HFFc6 (cell line): Measurements from ENCODE around the gene IFNA13. TPM values are rescaled to one million over a fixed set of nuclear protein-coding genes. Genes with fewer than 3 reads are reported as not detected.
"Not testable (repeated sequence)": the region's sequence is repeated elsewhere in the genome, so short reads cannot be mapped to it uniquely, and the experiment has no call there.

Experiments
- DNase-seq: peaks from one replicate; pipeline ENCODE4 v3.0.0-alpha.2; 2018
- H3K27ac Mint-ChIP-seq: 2 replicates; pipeline ENCODE4 v1.8.0; 2020; ENCODE audit warnings: mild to moderate bottlenecking, mixed read lengths
- H3K27me3 Mint-ChIP-seq: 2 replicates; pipeline ENCODE4 v1.8.0; 2021; ENCODE audit warnings: mild to moderate bottlenecking, moderate library complexity, mixed read lengths; ENCODE audit not compliant: insufficient read depth
- H3K36me3 Mint-ChIP-seq: 2 replicates; pipeline ENCODE4 v1.8.0; 2021; ENCODE audit warnings: low read depth, mixed read lengths
- H3K4me1 Mint-ChIP-seq: 2 replicates; pipeline ENCODE4 v1.8.0; 2020; ENCODE audit warnings: low read depth, mixed read lengths
- H3K4me3 Mint-ChIP-seq: 2 replicates; pipeline ENCODE4 v1.8.0; 2020; ENCODE audit warnings: mild to moderate bottlenecking, moderate library complexity, mixed read lengths
- H3K9me3 Mint-ChIP-seq: 2 replicates; pipeline ENCODE4 v1.8.0; 2020; ENCODE audit warnings: mild to moderate bottlenecking, mixed read lengths
- total RNA-seq, 6 experiments: library from RNA; stranded (reverse); fragmentation: NEBNext Ultra II Directional; extraction: Animal tissue kit (Norgen Biotek cat#: 25700); gene quantifications; 2 replicates in 1 of 6; 3 replicates in 5 of 6; pipeline ENCODE4 v1.2.3, GENCODE V29; 2021
- TF ChIP-seq, protein P1 (sequence below): fragments of 200-600 bp; sonication (generic); IDR thresholded peaks from 2 replicates; pipeline ENCODE4 v1.5.0; 2021; ENCODE audit warnings: antibody characterized with exemption, mild to moderate bottlenecking

Gene IFNA13
- total RNA-seq, 6 experiments from 2014 or later = not detected

DNA sequence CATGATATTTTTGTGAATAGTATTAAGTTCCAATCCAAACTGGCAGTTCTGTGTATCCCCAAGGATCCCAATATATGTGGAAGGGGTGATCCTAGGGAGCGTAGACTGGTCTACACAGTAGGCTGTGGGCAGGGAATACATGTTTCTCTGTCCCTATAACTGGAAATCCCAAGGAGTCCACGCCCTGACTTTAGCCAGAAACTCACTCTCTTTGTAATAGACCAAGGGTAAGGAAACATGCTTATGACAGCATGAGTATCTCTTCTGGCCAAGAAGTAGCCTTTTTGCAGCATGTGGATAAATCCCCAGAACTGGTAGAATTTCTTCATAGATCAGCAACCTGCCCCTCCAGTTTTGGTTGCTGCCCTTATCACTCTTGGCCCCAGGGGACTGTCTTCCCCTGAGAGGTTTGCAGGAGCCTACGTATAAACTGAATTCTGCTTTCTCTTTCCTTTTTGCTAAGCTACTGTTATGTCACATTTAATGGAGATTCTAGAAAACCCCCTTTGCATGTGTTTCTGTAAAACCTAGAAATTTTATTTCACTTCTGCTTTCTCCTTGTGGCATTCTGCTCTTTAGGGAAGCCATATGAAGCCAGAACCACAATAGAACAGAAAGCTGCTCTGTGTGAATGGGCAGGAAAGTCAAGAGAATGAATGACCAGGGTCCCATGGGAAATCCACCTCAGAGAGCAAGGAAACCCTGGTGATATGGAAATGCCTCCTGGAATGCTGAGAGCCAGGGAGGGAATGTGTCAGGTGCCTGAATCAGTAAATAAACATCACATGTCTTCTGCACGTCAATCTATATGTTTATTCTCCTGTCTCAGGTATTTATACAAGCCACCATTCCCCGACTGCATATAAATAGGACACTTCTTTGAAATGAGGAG is 13.8 kb upstream of the IFNA13 start:
- no peak overlapping the region for H3K27ac Mint-ChIP-seq
- no peaks in the 10 kb centered on the region for H3K9me3 Mint-ChIP-seq
- TF ChIP-seq, protein P1, sequence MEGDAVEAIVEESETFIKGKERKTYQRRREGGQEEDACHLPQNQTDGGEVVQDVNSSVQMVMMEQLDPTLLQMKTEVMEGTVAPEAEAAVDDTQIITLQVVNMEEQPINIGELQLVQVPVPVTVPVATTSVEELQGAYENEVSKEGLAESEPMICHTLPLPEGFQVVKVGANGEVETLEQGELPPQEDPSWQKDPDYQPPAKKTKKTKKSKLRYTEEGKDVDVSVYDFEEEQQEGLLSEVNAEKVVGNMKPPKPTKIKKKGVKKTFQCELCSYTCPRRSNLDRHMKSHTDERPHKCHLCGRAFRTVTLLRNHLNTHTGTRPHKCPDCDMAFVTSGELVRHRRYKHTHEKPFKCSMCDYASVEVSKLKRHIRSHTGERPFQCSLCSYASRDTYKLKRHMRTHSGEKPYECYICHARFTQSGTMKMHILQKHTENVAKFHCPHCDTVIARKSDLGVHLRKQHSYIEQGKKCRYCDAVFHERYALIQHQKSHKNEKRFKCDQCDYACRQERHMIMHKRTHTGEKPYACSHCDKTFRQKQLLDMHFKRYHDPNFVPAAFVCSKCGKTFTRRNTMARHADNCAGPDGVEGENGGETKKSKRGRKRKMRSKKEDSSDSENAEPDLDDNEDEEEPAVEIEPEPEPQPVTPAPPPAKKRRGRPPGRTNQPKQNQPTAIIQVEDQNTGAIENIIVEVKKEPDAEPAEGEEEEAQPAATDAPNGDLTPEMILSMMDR = no peak
- no peaks in the 10 kb centered on the region for H3K36me3 Mint-ChIP-seq
- peaks cover 30% of the 10 kb centered on the region for H3K27me3 Mint-ChIP-seq
- no peaks in the 10 kb centered on the region for H3K4me1 Mint-ChIP-seq
- no peak for DNase-seq
- no peak overlapping the region for H3K4me3 Mint-ChIP-seq

GRCh38 chr9:21371467-21371866 is 3.6 kb upstream of the IFNA13 start:
- DNase-seq, H3K9me3 Mint-ChIP-seq, H3K27me3 Mint-ChIP-seq, H3K27ac Mint-ChIP-seq, H3K4me3 Mint-ChIP-seq, H3K36me3 Mint-ChIP-seq, H3K4me1 Mint-ChIP-seq: not testable (repeated sequence)

- not testable (repeated sequence) for H3K9me3 Mint-ChIP-seq, H3K27ac Mint-ChIP-seq, H3K4me3 Mint-ChIP-seq, H3K36me3 Mint-ChIP-seq, DNase-seq, H3K4me1 Mint-ChIP-seq
- H3K27me3 Mint-ChIP-seq = peaks cover 14% of the 10 kb centered on the region
These were observed 688 bp downstream of the IFNA13 start for GRCh38 chr9:21367169-21367568.

DNA sequence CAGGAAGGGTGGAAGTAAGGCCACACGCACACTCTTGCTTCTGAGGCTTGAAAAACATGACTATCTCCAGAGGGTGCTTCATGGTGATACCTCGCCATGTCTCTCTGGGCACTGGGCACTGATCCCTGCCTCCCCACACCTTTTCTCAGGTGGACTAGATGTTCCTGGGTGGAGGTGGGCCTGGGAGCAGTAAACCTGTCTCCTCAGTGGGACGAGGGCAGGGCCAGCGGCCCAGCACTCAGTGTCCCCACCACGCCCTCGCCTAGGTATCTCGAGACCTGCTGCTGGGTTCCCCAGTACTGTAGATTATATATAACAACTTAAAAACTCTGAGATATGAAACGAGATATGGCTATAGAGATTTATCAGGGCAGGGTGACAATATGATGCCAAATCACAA is 5.6 kb downstream of the IFNA13 start:
- H3K9me3 Mint-ChIP-seq = no peaks in the 10 kb centered on the region
- H3K4me3 Mint-ChIP-seq = no peak overlapping the region
- H3K27me3 Mint-ChIP-seq = peaks cover 36% of the 10 kb centered on the region
- TF ChIP-seq, protein P1 = no peak
- DNase-seq = no peak
- no peaks in the 10 kb centered on the region; the same call in 1 of the 2 replicates for H3K4me1 Mint-ChIP-seq
- no peaks in the 10 kb centered on the region for H3K36me3 Mint-ChIP-seq
- H3K27ac Mint-ChIP-seq = no peak overlapping the region

- peaks cover 41% of the 10 kb centered on the region for H3K27me3 Mint-ChIP-seq
- DNase-seq = no peak
- peaks cover 5% of the 10 kb centered on the region; the same call in 1 of the 2 replicates for H3K9me3 Mint-ChIP-seq
- H3K4me1 Mint-ChIP-seq = no peaks in the 10 kb centered on the region; the same call in 1 of the 2 replicates
- H3K36me3 Mint-ChIP-seq = no peaks in the 10 kb centered on the region
- no peak overlapping the region for H3K27ac Mint-ChIP-seq
- TF ChIP-seq, protein P1 = no peak
- H3K4me3 Mint-ChIP-seq = peak overlapping the region; percentile 41; the same call in 1 of the 2 replicates
These were observed 10.1 kb downstream of the IFNA13 start for GRCh38 chr9:21357479-21358460.

GRCh38 chr9:21350787-21351186 is 17.1 kb downstream of the IFNA13 start, which contains the start of gene IFNA6:
IFNA6 (minus strand) TSS chr9:21350887; CDS start chr9:21350887, 0 bp downstream.
- Mint-ChIP-seq H3K27me3 (peaks cover 26% of the 10 kb centered on the region), H3K9me3 (peaks cover 5% of the 10 kb centered on the region), H3K36me3 (no peaks in the 10 kb centered on the region), H3K4me3 (no peak within 1 kb of the TSS), H3K27ac (no peak within 1 kb of the TSS), H3K4me1 (no peaks in the 10 kb centered on the region)
- TF ChIP-seq, protein P1 = no peak
- DNase-seq = no peak
